ENCODE data around the gene SAA4.
"Not testable (repeated sequence)": the region's sequence is repeated elsewhere in the genome, so short reads cannot be mapped to it uniquely, and the experiment has no call there.

Gene SAA4

DNA sequence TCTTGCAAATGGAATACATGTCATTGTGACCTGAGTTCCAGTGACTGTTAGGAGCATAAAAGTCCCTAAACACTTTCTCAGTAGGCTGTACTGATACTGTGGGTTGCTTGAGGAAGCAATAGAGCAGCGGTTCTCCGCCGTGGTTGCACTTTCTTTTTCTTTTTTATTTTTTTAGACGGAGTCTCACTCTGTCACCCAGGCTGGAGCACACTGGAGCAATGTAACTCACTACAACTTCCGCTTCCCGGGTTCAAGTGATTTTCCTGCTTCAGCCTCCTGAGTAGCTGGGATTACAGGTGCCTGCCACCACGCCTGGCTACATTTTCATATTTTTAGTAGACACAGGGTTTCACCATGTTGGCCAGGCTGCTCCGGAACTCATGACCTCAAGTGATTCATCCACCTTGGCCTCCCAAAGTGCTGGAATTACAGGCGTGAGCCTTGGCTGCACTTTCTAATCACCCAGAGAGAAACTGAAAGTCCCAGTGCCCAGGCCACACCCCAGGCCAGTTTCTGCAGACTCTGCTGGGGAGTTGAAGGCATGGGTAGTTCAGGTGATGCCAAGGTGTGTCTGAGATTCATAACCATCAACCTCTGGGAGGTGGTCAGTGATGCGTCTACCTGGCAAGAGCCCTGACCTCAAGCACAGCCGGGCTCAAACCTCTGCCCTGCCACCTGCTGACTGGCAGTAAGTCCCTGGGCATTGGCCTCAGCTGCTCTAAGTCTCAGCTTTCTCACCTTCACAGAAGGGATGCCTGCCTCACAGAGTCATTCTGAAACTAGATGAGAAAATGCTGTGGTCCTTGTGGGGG lies 10.0 kb upstream of the SAA4 start:
- DNase-seq: not testable (repeated sequence)

GRCh38 chr11:18245396-18245795 lies 8.8 kb upstream of the SAA4 start:
- DNase-seq: no peak

DNA sequence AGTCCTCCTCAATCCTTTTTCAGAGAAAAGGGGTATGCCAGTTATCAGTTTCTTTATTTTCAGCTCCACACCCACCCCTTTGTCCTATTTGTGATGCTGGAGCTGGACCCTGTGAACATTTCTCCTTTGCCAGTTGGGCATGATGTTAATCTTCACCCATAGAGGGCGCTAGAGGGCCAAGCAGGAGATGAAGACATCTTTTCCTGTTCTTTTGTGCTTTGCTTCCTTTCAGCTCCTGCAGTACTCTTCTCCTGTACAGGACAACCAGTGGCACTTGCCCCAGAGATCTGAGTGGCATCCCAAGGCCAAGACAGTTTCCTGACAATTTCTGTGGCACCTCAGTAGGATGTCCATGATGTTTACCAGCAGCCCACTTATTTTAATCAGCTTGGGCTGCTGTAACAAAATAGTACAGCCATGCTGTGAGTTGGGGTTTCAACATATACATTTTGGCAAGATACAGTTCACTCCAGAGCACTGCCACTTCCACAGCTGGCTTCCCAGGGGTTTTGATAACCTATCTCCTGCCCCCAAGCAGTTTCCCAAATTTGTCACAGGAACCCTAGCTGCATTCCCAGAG lies 7.3 kb upstream of the SAA4 start:
- DNase-seq: peak; percentile 75

GRCh38 chr11:18239655-18240054 lies 3.1 kb upstream of the SAA4 start:
- no peak for DNase-seq

- DNase-seq: no peak
Observed at GRCh38 chr11:18235394-18236334, 938 bp downstream of the SAA4 start.

- DNase-seq: no peak
Observed at GRCh38 chr11:18233912-18234311, 2.7 kb downstream of the SAA4 start.

- no peak for DNase-seq
Observed at GRCh38 chr11:18230859-18231258, 5.7 kb downstream of the SAA4 start.

DNA sequence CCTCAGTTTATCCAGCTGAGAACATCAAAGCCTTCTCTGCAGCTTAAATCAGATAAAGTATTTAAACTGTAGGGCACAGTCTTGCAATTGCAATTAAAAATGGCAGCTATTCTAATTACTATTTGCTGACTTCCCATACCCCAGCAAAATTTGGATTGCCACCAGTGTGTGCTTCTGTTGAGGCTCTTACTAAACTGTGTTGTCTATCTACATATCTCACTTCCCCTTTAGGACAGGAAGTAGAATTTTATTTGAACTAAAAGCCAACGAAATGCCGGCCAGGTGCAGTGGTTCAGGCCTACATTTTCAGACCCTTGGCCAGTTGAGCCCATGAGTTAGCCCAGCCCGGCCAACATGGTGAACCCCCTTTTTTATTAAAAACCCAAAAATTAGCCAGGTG lies 7.1 kb downstream of the SAA4 start:
- DNase-seq: no peak

GRCh38 chr11:18225913-18226312 lies 10.7 kb downstream of the SAA4 start:
- no peak for DNase-seq

DNA sequence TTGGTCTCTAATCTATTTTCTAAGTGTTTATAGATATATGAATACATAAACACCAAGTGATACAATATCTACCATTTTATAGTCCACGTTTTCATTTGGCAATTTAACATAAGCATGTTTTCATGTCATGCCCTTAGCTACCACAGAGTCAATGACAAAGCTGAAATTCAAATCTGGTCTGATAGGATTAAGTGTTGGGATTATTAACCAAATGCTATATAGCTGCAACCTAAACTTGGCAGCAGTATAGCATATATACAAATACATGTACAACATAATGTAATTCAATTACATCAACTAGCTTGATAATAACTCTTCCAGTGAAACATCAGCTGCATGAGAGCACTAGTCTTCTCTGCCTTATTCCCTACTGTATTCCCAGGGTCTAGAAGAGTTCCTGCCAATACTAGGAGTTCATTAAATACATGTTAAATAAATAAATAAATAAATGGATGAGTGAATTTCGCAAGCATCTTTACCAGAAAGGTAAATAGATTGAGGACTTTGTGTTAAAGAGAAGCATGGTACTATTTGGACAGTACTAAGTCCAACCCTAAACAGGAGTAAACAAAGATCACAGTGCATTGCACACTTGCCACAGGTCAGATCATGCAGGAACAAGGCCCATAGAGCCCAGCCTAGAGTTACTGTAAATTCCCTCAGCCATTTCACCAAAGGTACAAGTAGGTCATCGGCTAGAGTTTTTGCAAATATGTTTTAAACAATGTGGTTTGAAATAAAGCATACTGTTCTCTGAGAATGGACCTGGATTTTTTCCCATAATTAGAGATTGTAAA lies 12.8 kb downstream of the SAA4 start:
- no peak for DNase-seq

DNA sequence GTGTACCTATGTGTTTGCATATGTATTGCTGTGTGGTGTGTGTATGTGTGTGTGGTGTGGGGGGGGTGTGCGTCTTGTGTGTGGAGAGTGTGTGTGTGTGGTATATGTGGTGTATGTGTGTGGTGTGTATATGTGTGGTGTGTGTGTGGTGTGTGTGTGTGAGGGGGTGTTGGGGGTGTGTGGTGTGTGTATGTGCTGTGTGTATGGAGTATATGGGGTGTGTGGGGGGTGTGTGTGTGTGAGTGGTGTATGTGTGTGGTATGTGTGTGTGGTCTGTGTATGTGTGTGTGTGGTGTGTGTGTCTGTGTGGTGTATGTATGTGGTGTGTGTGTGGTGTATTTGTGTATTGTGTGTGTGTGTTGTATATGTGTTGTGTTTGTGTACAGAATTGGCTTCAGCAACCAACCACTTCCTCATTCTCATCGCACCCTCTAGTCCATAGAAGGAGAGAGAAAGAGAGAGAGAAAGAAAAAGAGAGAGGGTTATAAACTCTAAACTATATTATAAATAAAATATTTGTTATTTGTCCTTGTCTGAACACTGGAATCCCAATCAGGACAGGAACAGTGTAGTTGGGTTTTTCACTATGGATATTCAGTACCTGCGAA lies 13.7 kb downstream of the SAA4 start:
- no peak for DNase-seq

DNA sequence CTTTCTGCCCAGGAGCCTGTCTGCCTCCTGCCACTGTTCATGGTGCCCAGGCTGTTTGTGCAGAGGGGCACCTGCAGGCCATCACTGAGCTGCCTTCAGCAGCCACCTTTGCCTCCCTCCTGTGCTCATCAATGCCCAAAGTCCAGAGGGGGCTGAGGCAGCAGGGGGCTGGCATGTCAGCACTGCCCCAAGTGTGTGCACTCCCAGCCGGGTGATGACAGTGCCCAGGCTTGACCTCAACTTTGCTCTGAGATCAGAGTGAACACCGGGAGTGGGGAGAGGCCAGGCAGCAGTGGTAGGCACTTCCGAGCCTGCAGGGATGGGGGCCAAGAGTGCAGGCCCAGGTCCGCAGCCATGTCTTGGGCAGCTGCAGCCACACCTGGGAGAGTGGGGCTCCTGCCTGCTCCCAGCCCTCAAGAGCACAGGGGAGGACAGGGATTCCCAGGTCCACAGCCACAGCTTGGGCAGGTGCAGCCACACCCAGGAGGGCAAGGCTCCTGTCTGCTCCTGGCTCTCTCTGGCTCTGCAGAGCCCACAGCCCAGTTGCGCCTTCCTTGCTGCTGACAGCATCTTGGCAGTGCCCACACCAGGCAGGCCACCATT lies 15.2 kb downstream of the SAA4 start:
- DNase-seq: no peak

GRCh38 chr11:18209058-18209457 lies 27.5 kb downstream of the SAA4 start:
- no peak for DNase-seq

- no peak for DNase-seq
Observed at GRCh38 chr11:18204771-18205170, 31.8 kb downstream of the SAA4 start.

- no peak for DNase-seq
Observed at GRCh38 chr11:18204220-18204619, 32.4 kb downstream of the SAA4 start.

DNA sequence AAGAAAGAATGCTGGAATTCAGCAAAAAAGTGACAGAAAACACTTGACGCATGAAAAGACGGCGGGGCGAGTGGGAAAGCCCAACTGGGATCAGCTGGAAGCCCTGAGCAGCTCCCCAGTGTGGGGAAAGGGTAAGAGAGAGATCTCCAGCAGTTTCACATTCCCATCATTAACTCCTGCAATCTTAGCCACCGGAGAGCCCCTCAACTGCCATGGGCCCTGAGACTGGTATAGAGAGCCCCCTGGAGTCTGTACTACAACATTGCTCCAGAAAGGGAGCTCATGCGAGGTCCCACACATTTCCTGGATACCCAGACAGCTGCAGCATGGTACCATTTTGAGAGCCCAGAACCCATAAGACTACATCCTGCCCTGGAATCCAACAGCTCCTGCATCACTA lies 32.9 kb downstream of the SAA4 start:
- peak; percentile 25 for DNase-seq

- DNase-seq: not testable (repeated sequence)
Observed at GRCh38 chr11:18197738-18198137, 38.9 kb downstream of the SAA4 start.

DNA sequence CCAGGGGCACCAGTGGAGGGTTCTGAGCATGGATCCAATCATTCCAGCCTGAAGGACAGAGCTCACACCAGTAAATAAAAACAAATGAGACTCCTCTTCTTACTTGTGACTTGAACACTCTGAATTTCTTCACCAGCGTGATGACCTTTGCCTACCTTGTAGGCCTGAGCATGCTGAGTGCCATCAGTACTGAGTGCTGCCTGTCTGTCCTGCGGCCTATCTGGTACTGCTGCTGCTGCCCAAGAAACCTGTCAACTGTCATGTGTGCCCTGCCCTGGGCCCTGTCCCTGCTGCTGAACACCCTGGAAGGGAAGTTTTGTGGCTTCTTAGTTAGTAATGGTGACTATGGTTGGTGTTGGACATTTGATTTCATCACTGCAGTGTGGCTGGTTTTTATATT lies 40.1 kb downstream of the SAA4 start:
- DNase-seq: no peak

DNA sequence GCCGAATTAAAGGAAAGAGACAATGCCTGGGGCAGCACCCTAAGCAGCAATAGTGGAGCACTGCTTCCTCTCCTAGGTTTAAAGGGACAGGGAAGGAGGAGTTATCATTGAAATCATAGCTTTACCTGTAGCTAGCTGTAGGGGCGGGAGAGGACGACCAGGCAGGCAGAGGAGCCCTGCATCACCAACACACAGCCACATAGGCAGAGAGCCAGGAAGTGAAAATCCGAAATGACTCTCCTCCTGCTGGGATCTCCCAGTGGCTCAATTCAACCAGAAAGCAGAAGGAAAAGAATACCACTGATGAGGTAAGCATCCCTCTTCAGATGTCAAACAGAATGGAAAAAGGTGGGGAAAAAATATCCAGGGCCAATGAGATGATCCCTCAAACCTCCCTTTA lies 43.6 kb downstream of the SAA4 start:
- no peak for DNase-seq

DNA sequence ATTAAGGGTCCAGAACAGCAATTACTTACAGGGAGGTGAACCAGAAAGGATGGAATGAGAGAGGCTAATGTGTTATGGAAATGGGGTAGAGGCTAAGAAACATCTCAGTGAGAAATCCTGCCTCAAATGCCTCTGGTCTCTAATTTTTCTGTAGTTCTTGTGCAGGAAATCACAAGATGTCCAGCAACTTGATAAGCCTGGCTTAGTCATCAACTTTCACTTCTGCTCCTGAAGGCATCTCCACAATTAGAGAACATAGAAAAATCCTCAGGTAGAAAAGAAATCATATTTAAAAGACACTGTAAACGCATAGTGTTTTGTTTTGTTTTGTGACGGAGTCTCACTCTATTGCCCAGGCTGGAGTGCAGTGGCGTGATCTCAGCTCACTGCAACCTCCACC lies 45.2 kb downstream of the SAA4 start:
- DNase-seq: no peak

GRCh38 chr11:18189476-18190245 lies 46.9 kb downstream of the SAA4 start:
- not testable (repeated sequence) for DNase-seq
